Measurements from ENCODE around the gene HSBP1L1. TPM values are rescaled to one million over a fixed set of nuclear protein-coding genes. Genes with fewer than 3 reads are reported as not detected.

HSBP1L1 gene
- polyA plus RNA-seq (2012; rRNA removed), result 7.4 and 8.4 TPM in 2 replicates
- 7.3 and 7.6 TPM in 2 replicates for polyA plus RNA-seq (2012; cell fraction: cytosol; rRNA removed)
- 14.9 and 16.5 TPM in 2 replicates for polyA plus RNA-seq (2012; cell fraction: nucleus; rRNA removed)

DNA sequence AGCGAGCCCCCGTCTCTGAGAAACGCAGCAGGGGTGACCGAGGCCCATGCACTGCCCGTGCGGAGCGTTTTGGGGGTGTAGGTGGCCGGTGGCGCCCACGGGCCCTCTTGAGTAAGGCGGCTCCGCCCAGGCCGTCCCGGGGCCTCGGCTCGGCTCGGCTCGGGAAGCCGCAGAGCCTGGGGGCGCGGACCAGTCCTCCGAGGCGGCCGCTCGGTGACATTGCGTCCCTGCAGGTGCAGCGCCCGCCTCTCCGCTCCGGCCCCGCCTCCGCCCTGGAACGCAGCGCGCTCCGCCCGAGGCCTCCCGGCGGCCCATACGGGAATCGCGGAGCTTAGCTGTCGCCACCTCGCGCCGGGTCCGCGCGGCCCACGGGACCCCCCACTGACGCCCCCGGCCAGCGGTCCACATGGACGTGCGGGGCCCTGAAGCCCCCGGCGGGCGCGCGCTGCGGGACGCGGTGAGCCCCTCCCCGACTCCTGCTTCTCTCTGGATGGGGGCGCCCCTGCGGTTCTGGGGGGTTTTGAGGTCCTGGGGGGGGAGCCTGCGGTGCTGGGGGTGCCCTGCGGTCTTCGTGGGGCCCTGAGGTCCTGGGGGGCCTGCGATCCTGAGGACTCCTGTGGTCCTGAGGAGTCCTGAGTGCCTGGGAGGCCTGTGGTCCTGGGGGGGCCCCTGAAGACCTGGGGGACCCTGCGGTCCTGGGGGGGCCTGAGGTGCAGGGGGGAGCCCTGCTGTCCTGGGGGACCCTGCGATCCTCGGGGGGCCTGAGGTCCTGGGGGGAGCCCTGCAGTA, at the start of gene HSBP1L1:
TSS of gene HSBP1L1 (plus strand) at position 314 of the 789 bp plus-strand sequence. CDS start at position 407, 93 bp downstream.
- H3K4me1 ChIP-seq (ENCODE audit: control insufficient read depth in 1 of 2, insufficient read depth in 2 of 2, low read depth in 1 of 2, low read length in 1 of 2), result peaks cover 0 to 12% of the 10 kb centered on the region in 2 experiments; a peak in 1 of 4 replicates
- CTCF ChIA-PET, result interaction anchor here (0.7 to 1.0 kb wide), 2 partner anchors 11 to 16 kb away, joined by 3 read pairs; no protein-coding TSS in a partner anchor
- no peaks in the 10 kb centered on the region for H3K9me3 ChIP-seq
- no peaks in the 10 kb centered on the region for H3K9me2 ChIP-seq
- H3K27me3 ChIP-seq (ENCODE audit: insufficient read depth), result no peaks in the 10 kb centered on the region
- no peaks in the 10 kb centered on the region for H4K20me1 ChIP-seq (ENCODE audit: insufficient read depth)
- peak within 1 kb of the TSS; percentile 79 for H3K4me2 ChIP-seq
- H3K36me3 ChIP-seq (replicated peaks in 1 of 2; ENCODE audit: control insufficient read depth in 1 of 2, insufficient read depth in 2 of 2, low read length in 1 of 2), result no peaks in the 10 kb centered on the region
- POLR2A ChIA-PET, result no interaction called here
- H3F3A ChIP-seq (replicated peaks; ENCODE audit: insufficient read depth), result peaks cover 6% of the 10 kb centered on the region
- WGBS (ENCODE audit: low lambda C conversion rate), result 11% methylated on average over 21 of the region's 73 CpGs
- no peaks in the 10 kb centered on the region; the same call in 1 of the 2 replicates for H3K79me2 ChIP-seq (ENCODE audit: insufficient read depth)
- no peak within 1 kb of the TSS for H2AFZ ChIP-seq (ENCODE audit: low read depth)
- no peak within 1 kb of the TSS for H3K27ac ChIP-seq (ENCODE audit: low read depth in 2 of 2, low read length in 1 of 2)
- no peak for TF ChIP-seq NRF1 (IDR thresholded peaks at IDR 0.05; ENCODE audit: low read depth, low read length)
- no peak for TF ChIP-seq RXRA (IDR thresholded peaks at IDR 0.05; ENCODE audit: borderline replicate concordance, low read depth)
- TF ChIP-seq CHD2 (IDR thresholded peaks at IDR 0.05; ENCODE audit: low read length, partially characterized antibody), result no peak
- no peak for TF ChIP-seq GATA2 (CRISPR knock-in tag; IDR thresholded peaks at IDR 0.05)
- TF ChIP-seq, protein P1, sequence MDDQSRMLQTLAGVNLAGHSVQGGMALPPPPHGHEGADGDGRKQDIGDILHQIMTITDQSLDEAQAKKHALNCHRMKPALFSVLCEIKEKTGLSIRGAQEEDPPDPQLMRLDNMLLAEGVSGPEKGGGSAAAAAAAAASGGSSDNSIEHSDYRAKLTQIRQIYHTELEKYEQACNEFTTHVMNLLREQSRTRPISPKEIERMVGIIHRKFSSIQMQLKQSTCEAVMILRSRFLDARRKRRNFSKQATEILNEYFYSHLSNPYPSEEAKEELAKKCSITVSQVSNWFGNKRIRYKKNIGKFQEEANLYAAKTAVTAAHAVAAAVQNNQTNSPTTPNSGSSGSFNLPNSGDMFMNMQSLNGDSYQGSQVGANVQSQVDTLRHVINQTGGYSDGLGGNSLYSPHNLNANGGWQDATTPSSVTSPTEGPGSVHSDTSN (IDR thresholded peaks at IDR 0.05), result no peak
- TF ChIP-seq, protein P2, sequence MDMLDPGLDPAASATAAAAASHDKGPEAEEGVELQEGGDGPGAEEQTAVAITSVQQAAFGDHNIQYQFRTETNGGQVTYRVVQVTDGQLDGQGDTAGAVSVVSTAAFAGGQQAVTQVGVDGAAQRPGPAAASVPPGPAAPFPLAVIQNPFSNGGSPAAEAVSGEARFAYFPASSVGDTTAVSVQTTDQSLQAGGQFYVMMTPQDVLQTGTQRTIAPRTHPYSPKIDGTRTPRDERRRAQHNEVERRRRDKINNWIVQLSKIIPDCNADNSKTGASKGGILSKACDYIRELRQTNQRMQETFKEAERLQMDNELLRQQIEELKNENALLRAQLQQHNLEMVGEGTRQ (IDR thresholded peaks at IDR 0.05; ENCODE audit: borderline replicate concordance, low read depth, low read length), result no peak
- TF ChIP-seq JUND (IDR thresholded peaks at IDR 0.05), result no peak
- TF ChIP-seq EP300 (IDR thresholded peaks at IDR 0.05; ENCODE audit: borderline replicate concordance in 1 of 2, low read depth in 1 of 2, low read length in 1 of 2), result no peak
- TF ChIP-seq SMC3 (IDR thresholded peaks at IDR 0.05; ENCODE audit: low read depth, low read length), result no peak
- no peak for TF ChIP-seq MXI1 (IDR thresholded peaks at IDR 0.05; ENCODE audit: low read depth, low read length)
- no peak for TF ChIP-seq GABPA (IDR thresholded peaks at IDR 0.05; ENCODE audit: low read depth)
- TF ChIP-seq, protein P3, sequence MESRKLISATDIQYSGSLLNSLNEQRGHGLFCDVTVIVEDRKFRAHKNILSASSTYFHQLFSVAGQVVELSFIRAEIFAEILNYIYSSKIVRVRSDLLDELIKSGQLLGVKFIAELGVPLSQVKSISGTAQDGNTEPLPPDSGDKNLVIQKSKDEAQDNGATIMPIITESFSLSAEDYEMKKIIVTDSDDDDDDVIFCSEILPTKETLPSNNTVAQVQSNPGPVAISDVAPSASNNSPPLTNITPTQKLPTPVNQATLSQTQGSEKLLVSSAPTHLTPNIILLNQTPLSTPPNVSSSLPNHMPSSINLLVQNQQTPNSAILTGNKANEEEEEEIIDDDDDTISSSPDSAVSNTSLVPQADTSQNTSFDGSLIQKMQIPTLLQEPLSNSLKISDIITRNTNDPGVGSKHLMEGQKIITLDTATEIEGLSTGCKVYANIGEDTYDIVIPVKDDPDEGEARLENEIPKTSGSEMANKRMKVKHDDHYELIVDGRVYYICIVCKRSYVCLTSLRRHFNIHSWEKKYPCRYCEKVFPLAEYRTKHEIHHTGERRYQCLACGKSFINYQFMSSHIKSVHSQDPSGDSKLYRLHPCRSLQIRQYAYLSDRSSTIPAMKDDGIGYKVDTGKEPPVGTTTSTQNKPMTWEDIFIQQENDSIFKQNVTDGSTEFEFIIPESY (IDR thresholded peaks at IDR 0.05; ENCODE audit: borderline replicate concordance, low read depth), result no peak
- no peak for TF ChIP-seq EZH2phosphoT487 (IDR thresholded peaks at IDR 0.05; ENCODE audit: borderline replicate concordance, low read depth)
- no peak for TF ChIP-seq RCOR1 (IDR thresholded peaks at IDR 0.05; ENCODE audit: low read length)
- no peak for TF ChIP-seq RFX5 (IDR thresholded peaks at IDR 0.05; ENCODE audit: low read length)
- TF ChIP-seq TAF1 (IDR thresholded peaks at IDR 0.05; ENCODE audit: borderline replicate concordance, low read depth, low read length), result no peak
- DNase-seq, result peak; percentile 85
- peak within 1 kb of the TSS; percentile 56 to 61 for H3K4me3 ChIP-seq (ENCODE audit: low read depth in 2 of 2, low read length in 1 of 2)
- peak within 1 kb of the TSS; percentile 57 for H3K9ac ChIP-seq
